Fibroblast of lung (primary cell): Measurements from ENCODE around the gene SPOCK1.

Source experiments
- EZH2 ChIP-seq: IDR thresholded peaks from 2 replicates; pipeline ENCODE4 v1.5.1; 2012; ENCODE audit warnings: low read length, control low read depth, mild to moderate bottlenecking; ENCODE audit errors: missing control alignments
- TF ChIP-seq, protein P1 (sequence below), 2 donors: IDR thresholded peaks in 1 of 2; conservative IDR thresholded peaks in 1 of 2; 1 replicate in 1 of 2; 2 replicates in 1 of 2; pipeline ENCODE4 v1.5.1; 2011 to 2012; ENCODE audit warnings: low read length in 2 of 2, control low read depth in 1 of 2, inconsistent platforms in 1 of 2, low read depth in 1 of 2, mild to moderate bottlenecking in 1 of 2

DNA sequence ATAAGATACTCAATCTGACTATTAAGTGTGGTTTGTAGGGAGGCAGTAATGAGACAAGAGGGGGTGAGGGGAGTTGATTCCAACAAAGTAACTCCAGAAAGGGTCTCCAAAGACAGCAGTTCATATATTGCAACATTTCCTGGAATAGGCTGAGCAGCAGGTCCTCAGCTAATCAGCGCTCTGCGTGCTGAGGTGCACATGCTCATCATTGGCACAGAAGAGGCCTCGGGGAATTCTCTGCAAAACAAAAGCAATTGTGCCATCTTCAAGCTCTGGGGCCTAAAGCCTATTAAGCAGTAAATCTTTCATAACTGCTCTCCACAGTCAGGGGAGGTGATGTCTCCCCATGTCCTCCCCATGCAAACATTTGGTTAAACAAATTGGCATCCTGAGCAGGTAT, 357.3 kb downstream of the SPOCK1 start:
- no peak for TF ChIP-seq EZH2
- TF ChIP-seq, protein P1, sequence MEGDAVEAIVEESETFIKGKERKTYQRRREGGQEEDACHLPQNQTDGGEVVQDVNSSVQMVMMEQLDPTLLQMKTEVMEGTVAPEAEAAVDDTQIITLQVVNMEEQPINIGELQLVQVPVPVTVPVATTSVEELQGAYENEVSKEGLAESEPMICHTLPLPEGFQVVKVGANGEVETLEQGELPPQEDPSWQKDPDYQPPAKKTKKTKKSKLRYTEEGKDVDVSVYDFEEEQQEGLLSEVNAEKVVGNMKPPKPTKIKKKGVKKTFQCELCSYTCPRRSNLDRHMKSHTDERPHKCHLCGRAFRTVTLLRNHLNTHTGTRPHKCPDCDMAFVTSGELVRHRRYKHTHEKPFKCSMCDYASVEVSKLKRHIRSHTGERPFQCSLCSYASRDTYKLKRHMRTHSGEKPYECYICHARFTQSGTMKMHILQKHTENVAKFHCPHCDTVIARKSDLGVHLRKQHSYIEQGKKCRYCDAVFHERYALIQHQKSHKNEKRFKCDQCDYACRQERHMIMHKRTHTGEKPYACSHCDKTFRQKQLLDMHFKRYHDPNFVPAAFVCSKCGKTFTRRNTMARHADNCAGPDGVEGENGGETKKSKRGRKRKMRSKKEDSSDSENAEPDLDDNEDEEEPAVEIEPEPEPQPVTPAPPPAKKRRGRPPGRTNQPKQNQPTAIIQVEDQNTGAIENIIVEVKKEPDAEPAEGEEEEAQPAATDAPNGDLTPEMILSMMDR (conservative IDR thresholded peaks at IDR 0.05 in 1 of 2, IDR thresholded peaks at IDR 0.05 in 1 of 2; ENCODE audit: low read depth in 1 of 2, low read length in 2 of 2) = no peak
